ENCODE results near the gene CCSAP. TPM values are rescaled to one million over a fixed set of nuclear protein-coding genes. Genes with fewer than 3 reads are reported as not detected.

CCSAP gene
- total and polyA plus RNA-seq, 12 donors: 0.91 to 4.7 (median 2.9) TPM

DNA sequence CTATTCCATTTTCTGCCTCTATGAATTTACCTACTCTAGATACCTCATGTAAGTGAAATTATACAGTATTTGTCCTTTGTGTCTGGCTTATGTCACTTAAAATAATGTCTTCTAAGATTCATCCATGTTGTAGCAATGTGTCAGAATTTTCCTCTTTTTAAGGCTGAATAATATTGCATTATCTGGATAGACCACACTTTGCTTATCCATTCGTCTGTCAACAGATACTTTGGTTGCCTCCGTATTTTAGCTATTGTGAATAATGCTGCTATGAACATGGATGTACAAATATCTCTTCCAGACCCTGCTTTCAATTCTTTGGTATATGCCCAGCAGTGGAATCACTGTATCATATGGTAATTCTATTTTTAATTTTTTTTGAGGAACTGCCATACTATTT, 10.1 kb upstream of the CCSAP start:
- TF ChIP-seq CTCF (IDR thresholded peaks at IDR 0.05): no peak
- Histone ChIP-seq H3K4me3 (no peak overlapping the region), H3K27ac (no peak overlapping the region), H3K36me3 (no peaks in the 10 kb centered on the region), H3K27me3 (peaks cover 0 to 47% (median 7%) of the 10 kb centered on the region in 7 donors), H3K9me3 (peaks cover 0 to 24% (median 5%) of the 10 kb centered on the region in 11 donors), H3K4me1 (no peaks in the 10 kb centered on the region)
- intact Hi-C loops (cut with DNase I): no loop called here
- DNase-seq: no peak
- WGBS, 2 donors: 58 to 68% methylated on average over 2 of the region's 2 CpGs
- no peak for ATAC-seq

GRCh38 chr1:229349463-229350385, 6.9 kb upstream of the CCSAP start:
- Histone ChIP-seq H3K27ac (no peak overlapping the region), H3K4me3 (no peak overlapping the region), H3K9me3 (peaks cover 0 to 11% (median 5%) of the 10 kb centered on the region in 11 donors), H3K4me1 (no peaks in the 10 kb centered on the region), H3K27me3 (peaks cover 0 to 37% (median 7%) of the 10 kb centered on the region in 7 donors), H3K36me3 (no peaks in the 10 kb centered on the region)
- intact Hi-C loops (cut with DNase I): loop anchor here in 1 of 10 donors (10.0 kb wide), 1 partner anchor 75 kb away; the partner anchor contains the start of gene RAB4A
- TF ChIP-seq CTCF (IDR thresholded peaks at IDR 0.05): no peak
- DNase-seq (no peak), ATAC-seq (no peak)
- 79 to 82% methylated on average over 8 of the region's 8 CpGs for WGBS, 2 donors

DNA sequence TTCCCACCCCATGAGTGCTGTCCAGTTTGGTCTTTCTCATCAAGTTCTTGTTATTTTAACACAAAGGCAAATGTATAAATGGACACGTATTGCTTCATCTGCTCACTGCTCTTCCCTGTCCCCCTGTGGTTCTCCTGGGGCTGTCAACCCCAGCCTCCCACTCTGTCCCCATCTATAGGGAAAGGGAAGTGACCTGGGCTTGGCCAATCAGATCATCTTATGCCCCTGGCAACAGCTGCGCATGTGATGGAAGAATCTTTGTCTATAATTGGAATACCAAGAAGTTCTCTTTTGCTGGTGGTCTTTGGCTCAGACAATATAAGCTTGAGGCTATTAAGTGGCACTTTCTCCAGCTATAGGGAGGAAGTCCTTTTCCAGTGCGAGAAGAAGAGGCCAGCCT, 4.7 kb upstream of the CCSAP start:
- peaks cover 0 to 10% (median 6%) of the 10 kb centered on the region in 9 donors for H3K4me1 ChIP-seq
- TF ChIP-seq CTCF (IDR thresholded peaks at IDR 0.05): no peak
- no peak for ATAC-seq
- no peak overlapping the region for H3K27ac ChIP-seq
- H3K36me3 ChIP-seq: no peaks in the 10 kb centered on the region
- intact Hi-C loops (cut with DNase I): loop anchor here in 1 of 10 donors (10.0 kb wide), 1 partner anchor 73 kb away; the partner anchor contains the start of gene RAB4A
- WGBS, 2 donors: 53 to 56% methylated on average over 3 of the region's 3 CpGs
- no peak for DNase-seq
- H3K9me3 ChIP-seq: no peaks in the 10 kb centered on the region
- H3K27me3 ChIP-seq: peaks cover 0 to 21% (median 6%) of the 10 kb centered on the region in 7 donors
- no peak overlapping the region for H3K4me3 ChIP-seq

DNA sequence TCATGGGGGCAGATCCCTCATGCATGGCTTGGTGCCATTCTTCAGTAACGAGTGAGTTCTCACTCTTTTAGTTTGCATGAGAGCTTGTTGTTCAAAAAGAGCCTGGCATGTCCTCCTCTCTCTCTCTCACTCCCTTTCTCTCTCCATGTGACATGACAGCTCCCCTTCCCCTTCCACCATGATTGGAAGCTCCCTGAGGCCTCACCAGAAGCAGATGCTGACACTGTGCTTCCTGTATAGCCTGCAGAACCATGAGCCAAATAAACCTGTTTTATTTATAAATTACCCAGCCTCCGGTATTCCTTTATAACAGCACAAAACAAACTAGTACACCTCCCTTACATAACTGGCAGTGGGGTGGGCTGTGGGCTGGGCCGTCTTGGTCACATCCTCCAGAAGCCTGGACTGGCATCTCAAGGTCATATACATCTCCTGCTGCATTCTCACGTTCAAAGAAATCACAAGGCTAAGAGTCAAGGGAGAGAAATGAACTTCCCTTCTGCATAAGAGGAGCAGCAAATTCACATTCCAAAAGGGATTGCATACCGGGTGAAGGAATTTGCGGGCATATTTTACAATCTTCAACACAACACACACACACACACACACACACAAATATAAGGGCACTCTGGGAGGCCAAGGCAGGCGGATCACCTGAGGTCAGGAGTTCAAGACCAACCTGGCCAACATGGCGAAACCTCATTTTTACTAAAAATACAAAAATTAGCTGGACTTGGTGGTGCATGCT, 2.3 kb upstream of the CCSAP start:
- ATAC-seq (no peak), DNase-seq (no peak)
- peaks cover 0 to 17% (median 6%) of the 10 kb centered on the region in 7 donors for H3K27me3 ChIP-seq
- no peak for TF ChIP-seq CTCF (IDR thresholded peaks at IDR 0.05)
- no peaks in the 10 kb centered on the region for H3K9me3 ChIP-seq
- whole genome bisulfite sequencing, 2 donors: 66 to 69% methylated on average over 8 of the region's 8 CpGs
- peaks cover 2 to 23% (median 20%) of the 10 kb centered on the region in 9 donors for H3K4me1 ChIP-seq
- intact Hi-C loops (cut with DNase I): loop anchor here in 2 of 10 donors (5.0 to 10.0 kb wide), 2 partner anchors 70 to 73 kb away; partner anchors contain the start of gene RAB4A (in 2 of the 2)
- no peaks in the 10 kb centered on the region for H3K36me3 ChIP-seq
- H3K27ac ChIP-seq: no peak overlapping the region
- H3K4me3 ChIP-seq: no peak overlapping the region
